ENCODE measurements around the gene RIMKLA. TPM values are rescaled to one million over a fixed set of nuclear protein-coding genes. Genes with fewer than 3 reads are reported as not detected.

The RIMKLA gene
- total and polyA plus RNA-seq, 2 donors (not counting 1 experiment from before 2014, with no cell fraction given) = 0.01 TPM; not detected in 1

DNA sequence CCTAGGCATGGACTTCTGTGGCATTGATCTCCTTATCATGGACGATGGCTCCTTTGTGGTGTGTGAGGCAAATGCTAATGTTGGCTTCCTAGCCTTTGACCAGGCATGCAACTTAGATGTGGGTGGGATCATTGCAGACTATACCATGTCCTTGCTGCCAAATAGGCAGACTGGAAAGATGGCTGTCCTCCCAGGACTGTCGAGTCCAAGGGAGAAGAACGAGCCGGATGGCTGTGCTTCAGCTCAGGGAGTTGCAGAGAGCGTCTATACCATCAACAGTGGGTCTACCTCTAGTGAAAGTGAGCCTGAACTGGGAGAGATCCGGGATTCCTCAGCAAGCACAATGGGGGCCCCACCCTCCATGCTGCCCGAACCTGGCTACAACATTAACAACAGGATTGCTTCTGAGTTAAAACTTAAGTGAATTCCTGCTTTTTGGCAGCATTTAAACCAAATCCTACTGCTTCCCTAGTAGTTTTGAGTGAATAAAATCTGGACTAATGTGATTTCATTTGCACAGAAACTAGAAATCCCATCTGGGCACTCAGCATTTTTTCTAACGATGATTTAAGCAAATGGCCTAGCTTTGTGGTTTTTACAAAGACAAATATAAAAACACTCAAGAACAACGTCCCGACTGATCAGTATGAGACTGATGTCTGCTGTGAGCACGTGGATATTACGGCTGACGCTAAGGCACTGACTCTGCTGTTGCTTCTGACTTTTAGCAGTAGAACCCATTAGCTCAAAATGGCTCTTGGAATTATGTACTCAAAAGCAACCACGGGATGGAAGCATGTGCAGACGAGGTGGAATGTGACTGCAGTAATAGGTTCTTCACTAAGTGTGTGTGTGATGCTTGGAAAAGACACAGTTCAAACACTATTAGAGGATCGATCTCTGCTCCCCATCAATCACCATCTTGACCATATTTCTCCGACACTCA is 34.2 kb downstream of the RIMKLA start:
- no peaks in the 10 kb centered on the region for H3K9me3 ChIP-seq (ENCODE audit: control extremely low read depth in 1 of 3, control insufficient read depth in 2 of 3, insufficient read depth in 1 of 3, low read length in 2 of 3)
- CTCF ChIA-PET = no interaction called here
- Mint-ChIP-seq H3K27me3 (peaks cover 17% of the 10 kb centered on the region), H3K27ac (no peak overlapping the region), H3K4me1 (no peaks in the 10 kb centered on the region), H3K4me3 (no peak overlapping the region), H3K9me3 (ENCODE audit: insufficient read depth) (no peaks in the 10 kb centered on the region)
- no peaks in the 10 kb centered on the region for H4K20me1 ChIP-seq (ENCODE audit: control insufficient read depth, insufficient read depth, low read length, poor library complexity, severe bottlenecking)
- TF ChIP-seq CTCF (IDR thresholded peaks at IDR 0.05) (no peak), EZH2 (IDR thresholded peaks at IDR 0.05; ENCODE audit: borderline replicate concordance, insufficient read depth, low read depth, low read length, poor library complexity, severe bottlenecking) (no peak)
- H3K4me2 ChIP-seq (replicated peaks; ENCODE audit: low read depth, low read length, poor library complexity, severe bottlenecking) = no peak overlapping the region
- no peaks in the 10 kb centered on the region for H3K4me1 ChIP-seq (ENCODE audit: control insufficient read depth in 2 of 2, insufficient read depth in 2 of 2, low read length in 2 of 2)
- 90% methylated on average over 12 of the region's 17 CpGs for WGBS (ENCODE audit: insufficient coverage)
- intact Hi-C loops (cut with micrococcal nuclease) = no loop called here
- no peak for DNase-seq
- no peak overlapping the region for H3K4me3 ChIP-seq (ENCODE audit: control extremely low read depth in 1 of 5, extremely low read depth in 1 of 5, insufficient read depth in 1 of 5, low read depth in 2 of 5, low read length in 4 of 5)
- no peak overlapping the region for H2AFZ ChIP-seq (ENCODE audit: insufficient read depth, low read depth, low read length, poor library complexity, severe bottlenecking)
- no peak overlapping the region for H3K9ac ChIP-seq (ENCODE audit: low read length)
- no peaks in the 10 kb centered on the region for H3K36me3 ChIP-seq (replicated peaks in 1 of 2; ENCODE audit: control extremely low read depth in 1 of 2, control insufficient read depth in 1 of 2, extremely low read depth in 1 of 2, insufficient read depth in 2 of 2, low read length in 1 of 2)
- no peak for ATAC-seq (ENCODE audit: low read depth)
- no peaks in the 10 kb centered on the region for H3K79me2 ChIP-seq (ENCODE audit: control insufficient read depth, insufficient read depth, low read length)
- H3K27me3 ChIP-seq (replicated peaks in 1 of 4; ENCODE audit: control extremely low read depth in 1 of 4, control insufficient read depth in 3 of 4, insufficient read depth in 4 of 4, low read length in 3 of 4) = no peaks in the 10 kb centered on the region
- POLR2A ChIA-PET = no interaction called here
- H3K27ac ChIP-seq (ENCODE audit: low read length in 2 of 2) = no peak overlapping the region

DNA sequence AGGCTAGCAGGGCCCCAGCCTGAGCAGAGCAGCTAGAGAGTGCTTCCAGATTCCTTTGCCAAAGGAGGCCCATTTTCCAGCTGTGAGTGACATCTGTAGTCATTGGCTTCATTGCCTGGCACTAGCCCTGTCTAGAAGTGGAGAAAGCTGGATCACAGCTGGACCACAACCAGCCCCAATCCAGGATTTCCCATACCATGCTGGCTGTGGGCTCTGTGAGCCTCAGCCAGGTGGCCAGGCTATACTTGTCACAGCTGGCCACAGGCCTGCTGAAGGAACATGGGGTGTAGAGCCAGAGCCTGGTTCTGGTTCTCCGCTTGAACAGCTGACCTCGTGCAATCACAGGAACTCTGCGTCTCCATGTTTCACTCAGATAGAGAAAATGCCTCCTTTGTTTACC is 36.6 kb downstream of the RIMKLA start:
- H3K79me2 ChIP-seq (ENCODE audit: control insufficient read depth, insufficient read depth, low read length) = no peaks in the 10 kb centered on the region
- no peaks in the 10 kb centered on the region for H3K4me1 ChIP-seq (ENCODE audit: control insufficient read depth in 2 of 2, insufficient read depth in 2 of 2, low read length in 2 of 2)
- intact Hi-C loops (cut with micrococcal nuclease) = no loop called here
- DNase-seq (no peak), ATAC-seq (ENCODE audit: low read depth) (no peak)
- H2AFZ ChIP-seq (ENCODE audit: insufficient read depth, low read depth, low read length, poor library complexity, severe bottlenecking) = no peak overlapping the region
- Mint-ChIP-seq H3K4me3 (no peak overlapping the region), H3K9me3 (ENCODE audit: insufficient read depth) (no peaks in the 10 kb centered on the region), H3K27ac (no peak overlapping the region), H3K27me3 (peaks cover 32% of the 10 kb centered on the region), H3K4me1 (no peaks in the 10 kb centered on the region)
- no peaks in the 10 kb centered on the region for H3K9me3 ChIP-seq (ENCODE audit: control extremely low read depth in 1 of 3, control insufficient read depth in 2 of 3, insufficient read depth in 1 of 3, low read length in 2 of 3)
- H3K27me3 ChIP-seq (replicated peaks in 1 of 4; ENCODE audit: control extremely low read depth in 1 of 4, control insufficient read depth in 3 of 4, insufficient read depth in 4 of 4, low read length in 3 of 4) = no peaks in the 10 kb centered on the region
- TF ChIP-seq CTCF (IDR thresholded peaks at IDR 0.05) (no peak), EZH2 (IDR thresholded peaks at IDR 0.05; ENCODE audit: borderline replicate concordance, insufficient read depth, low read depth, low read length, poor library complexity, severe bottlenecking) (no peak)
- no peaks in the 10 kb centered on the region for H4K20me1 ChIP-seq (ENCODE audit: control insufficient read depth, insufficient read depth, low read length, poor library complexity, severe bottlenecking)
- no peak overlapping the region for H3K4me2 ChIP-seq (replicated peaks; ENCODE audit: low read depth, low read length, poor library complexity, severe bottlenecking)
- POLR2A ChIA-PET = no interaction called here
- CTCF ChIA-PET = no interaction called here
- no peak overlapping the region for H3K4me3 ChIP-seq (ENCODE audit: control extremely low read depth in 1 of 5, extremely low read depth in 1 of 5, insufficient read depth in 1 of 5, low read depth in 2 of 5, low read length in 4 of 5)
- no peaks in the 10 kb centered on the region for H3K36me3 ChIP-seq (replicated peaks in 1 of 2; ENCODE audit: control extremely low read depth in 1 of 2, control insufficient read depth in 1 of 2, extremely low read depth in 1 of 2, insufficient read depth in 2 of 2, low read length in 1 of 2)
- no peak overlapping the region for H3K9ac ChIP-seq (ENCODE audit: low read length)
- no peak overlapping the region for H3K27ac ChIP-seq (ENCODE audit: low read length in 2 of 2)
- no CpG with 5 or more reads among the region's 3 CpGs for WGBS (ENCODE audit: insufficient coverage)
